Activated CD4-positive, alpha-beta T cell treated with anti-CD3 and anti-CD28 coated beads for 1 hour (primary cell): Measurements from ENCODE around the gene DTWD2.
"Not testable (repeated sequence)": the region's sequence is repeated elsewhere in the genome, so short reads cannot be mapped to it uniquely, and the experiment has no call there.

Source experiments
- DNase-seq: peaks from one replicate; pipeline ENCODE4 v3.0.0-alpha.2; 2020

The DTWD2 gene

DNA sequence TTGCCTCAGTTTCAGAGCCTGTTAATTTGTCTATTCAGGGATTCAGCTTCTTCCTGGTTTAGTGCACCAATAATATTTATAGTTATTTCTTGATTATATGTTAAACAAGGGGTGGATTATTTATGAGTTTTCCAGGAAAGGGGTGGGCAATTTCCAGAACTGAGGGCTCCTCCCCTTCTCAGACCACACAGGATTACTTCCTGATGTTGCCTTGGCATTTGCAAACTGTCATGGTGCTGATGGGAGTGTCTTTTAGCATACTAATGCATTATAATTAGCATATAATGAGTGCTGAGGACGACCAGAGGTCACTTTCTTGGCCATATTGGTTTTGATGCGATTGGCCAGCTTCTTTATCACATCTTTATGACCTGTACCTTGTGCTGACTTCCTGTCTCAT, 6.2 kb upstream of the DTWD2 start:
- DNase-seq: no peak

DNA sequence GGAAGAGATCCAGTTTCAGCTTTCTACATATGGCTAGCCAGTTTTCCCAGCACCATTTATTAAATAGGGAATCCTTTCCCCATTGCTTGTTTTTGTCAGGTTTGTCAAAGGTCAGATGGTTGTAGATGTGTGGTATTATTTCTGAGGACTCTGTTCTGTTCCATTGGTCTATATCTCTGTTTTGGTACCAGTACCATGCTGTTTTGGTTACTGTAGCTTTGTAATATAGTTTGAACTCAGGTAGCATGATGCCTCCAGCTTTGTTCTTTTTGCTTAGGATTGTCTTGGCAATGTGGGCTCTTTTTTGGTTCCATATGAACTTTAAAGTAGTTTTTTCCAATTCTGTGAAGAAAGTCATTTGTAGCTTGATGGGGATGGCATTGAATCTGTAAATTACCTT, 4.8 kb upstream of the DTWD2 start:
- not testable (repeated sequence) for DNase-seq

- not testable (repeated sequence) for DNase-seq
Observed at GRCh38 chr5:118992055-118992454, 3.7 kb upstream of the DTWD2 start.

- no peak for DNase-seq
Observed at GRCh38 chr5:118990582-118990981, 2.2 kb upstream of the DTWD2 start.

DNA sequence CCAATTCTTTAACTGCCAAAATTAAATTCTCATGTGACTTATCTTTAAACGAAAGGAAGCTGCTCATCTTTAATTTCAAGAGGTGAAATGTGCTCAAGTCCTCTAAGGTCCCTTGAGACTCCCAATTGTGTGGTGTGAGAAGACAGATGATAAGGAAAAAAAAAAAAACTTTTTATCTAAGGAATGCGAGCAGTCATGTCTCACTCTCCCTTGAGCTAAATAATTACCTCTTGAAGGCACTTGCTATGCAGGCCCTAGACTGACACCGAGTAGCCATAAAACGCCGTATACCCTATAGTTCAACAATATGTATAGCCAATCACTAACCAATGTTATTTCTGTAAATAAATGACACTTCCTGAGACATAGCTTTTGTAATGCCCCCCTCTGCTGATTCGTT, 1.5 kb upstream of the DTWD2 start:
- no peak for DNase-seq

GRCh38 chr5:118988866-118989180, 476 bp upstream of the DTWD2 start:
- DNase-seq: no peak

DNA sequence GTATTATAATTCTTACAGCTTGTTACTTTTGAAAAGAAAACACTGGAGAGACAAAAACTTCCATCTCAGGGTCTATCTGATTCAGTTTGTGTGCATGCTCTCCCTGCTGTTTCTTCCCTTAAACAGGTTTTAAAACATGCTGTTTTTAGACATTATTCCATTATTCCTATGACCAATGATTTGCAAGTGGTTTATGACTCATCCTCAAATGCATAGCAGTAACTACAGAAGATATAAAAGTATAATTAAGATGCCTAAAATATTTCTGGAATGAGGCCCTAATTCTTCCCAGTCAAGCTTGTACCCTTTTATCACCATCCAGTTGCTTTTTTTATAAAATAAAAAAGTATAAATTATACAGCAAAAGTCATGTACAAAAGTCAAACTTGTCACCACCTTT, 3.7 kb downstream of the DTWD2 start:
- no peak for DNase-seq

DNA sequence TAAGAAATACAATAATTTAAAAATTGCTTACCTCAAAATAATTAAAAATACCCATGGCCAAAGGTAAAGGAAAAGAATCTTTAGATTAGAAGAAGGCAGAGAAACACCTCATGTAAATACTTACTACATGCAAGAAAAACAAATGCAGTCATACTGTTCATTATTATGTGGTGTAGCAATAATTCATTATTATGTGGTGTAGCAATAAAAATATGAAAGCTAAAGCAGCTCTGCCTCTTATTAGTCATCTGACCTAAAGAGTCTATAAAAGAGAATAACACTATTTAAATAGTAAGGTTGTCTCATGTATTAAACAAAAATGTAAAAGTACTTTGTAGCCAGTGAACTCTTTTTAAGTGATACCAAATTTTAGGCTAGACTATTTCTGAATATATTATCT, 6.6 kb downstream of the DTWD2 start:
- no peak for DNase-seq

DNA sequence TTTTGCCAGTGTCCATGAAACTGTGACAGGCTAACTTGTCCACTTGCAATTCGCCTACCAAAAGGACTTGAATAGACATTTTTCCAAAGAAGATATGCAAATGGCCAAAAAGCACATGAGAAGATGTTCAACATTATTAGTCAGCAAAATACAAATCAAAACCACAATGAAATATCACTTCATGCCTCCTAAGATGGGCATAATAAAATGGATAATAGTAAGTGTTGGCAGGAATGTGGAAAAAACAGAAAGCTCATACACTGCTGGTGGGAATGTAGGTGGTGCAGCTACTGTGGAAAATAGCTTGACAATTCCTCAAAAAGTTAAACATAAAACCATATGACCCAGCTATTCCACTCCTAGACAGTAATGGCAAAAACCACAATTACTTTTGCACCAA, 7.9 kb downstream of the DTWD2 start:
- DNase-seq: no peak

DNA sequence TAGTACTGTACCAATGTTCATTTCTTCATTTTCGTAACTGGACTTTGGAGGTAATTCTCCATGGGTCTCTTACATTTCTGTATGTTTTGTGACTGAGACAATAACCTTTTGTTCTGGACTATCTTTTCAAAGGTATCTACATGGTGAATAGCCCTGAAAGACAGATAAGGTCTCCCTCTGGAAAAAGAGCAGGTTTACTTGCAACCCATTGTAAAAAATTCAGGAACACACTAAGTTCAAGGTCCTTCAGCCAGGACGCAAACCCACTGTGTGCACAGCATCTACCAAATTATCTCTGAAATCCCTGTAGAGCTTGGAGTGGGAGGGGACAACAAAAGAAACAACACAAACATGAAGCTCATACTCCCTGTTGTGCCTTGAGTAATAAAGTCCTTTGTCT, 8.3 kb downstream of the DTWD2 start:
- DNase-seq: no peak

GRCh38 chr5:118973779-118974445, 14.4 kb downstream of the DTWD2 start:
- not testable (repeated sequence) for DNase-seq

GRCh38 chr5:118968925-118969375, 19.4 kb downstream of the DTWD2 start:
- DNase-seq: no peak

DNA sequence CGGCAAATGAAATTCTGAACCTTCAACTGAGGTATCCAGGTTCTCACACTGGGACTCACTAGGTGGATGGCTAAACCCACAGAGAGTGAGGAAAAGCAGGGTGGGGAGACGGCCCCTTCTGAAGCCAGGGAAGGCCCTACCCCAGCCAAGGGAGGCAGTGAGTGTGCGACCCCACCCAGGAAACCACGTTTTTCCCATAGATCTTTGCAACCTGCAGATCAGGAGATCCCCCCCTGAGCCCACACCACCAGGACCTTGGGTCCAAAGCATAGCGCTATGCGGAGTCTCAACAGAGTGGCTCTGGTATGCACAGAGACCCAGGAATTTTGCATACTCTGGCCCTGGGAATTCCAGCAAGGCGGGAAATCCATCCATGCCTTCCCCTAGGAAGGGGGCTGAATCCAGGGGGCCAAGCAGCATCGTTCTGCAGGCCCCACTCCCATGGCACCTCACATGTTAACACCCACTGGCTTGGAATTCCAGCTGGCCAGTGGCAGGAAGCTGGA, 19.9 kb downstream of the DTWD2 start:
- DNase-seq: no peak

DNA sequence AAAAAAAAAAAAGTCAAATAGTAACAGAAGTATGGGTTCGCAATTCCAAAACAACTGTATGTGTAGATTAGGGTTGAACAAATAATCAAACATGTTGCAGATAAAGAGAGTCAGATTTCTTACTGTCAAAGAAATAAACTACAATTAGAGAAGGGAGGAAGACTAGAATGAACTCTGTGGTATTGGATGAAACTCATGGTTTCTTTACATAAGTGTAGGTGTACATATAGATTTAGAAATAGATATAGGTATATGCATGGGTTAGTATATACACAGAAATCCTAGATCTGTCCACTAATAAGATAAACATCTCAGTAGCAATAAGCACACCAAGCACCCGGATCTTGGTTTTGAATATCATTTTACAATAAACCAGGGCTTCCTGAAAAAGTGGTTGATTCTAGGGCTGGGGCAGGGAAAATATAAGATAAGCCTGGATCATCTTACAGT, 21.3 kb downstream of the DTWD2 start:
- DNase-seq: no peak

GRCh38 chr5:118965890-118966289, 22.5 kb downstream of the DTWD2 start:
- no peak for DNase-seq

- not testable (repeated sequence) for DNase-seq
Observed at GRCh38 chr5:118964970-118965369, 23.4 kb downstream of the DTWD2 start.

DNA sequence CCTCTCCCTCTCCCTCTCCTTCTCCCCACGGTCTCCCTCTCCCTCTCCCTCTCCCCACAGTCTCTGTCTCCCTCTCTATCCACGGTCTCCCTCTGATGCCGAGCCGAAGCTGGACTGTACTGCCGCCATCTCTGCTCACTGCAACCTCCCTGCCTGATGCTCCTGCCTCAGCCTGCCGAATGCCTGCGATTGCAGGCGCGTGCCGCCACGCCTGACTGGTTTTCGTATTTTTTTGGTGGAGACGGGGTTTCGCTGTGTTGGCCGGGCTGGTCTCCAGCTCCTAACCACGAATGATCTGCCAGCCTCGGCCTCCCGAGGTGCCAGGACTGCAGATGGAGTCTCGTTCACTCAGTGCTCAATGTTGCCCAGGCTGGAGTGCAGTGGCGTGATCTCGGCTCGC, 24.0 kb downstream of the DTWD2 start:
- DNase-seq: not testable (repeated sequence)

DNA sequence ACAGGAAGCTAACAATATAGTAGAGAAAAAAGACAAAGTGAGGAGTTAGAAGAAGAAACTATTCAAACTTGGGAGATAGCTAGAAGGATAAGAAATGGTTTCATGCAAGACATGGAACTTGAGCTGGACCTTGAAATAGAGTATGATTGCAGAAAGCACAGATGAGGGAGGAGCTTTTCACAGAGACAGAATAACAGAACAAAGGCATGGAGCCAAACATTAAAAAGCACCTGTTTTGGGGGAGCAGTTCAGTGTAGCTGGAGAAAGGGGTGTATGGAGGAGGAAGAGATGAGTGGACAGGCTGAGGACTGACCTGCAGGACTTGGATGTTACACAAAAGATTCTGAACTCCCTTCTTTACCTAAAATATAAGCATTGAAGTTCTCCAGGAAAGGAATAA, 25.2 kb downstream of the DTWD2 start:
- no peak for DNase-seq

- no peak for DNase-seq
Observed at GRCh38 chr5:118960557-118960956, 27.8 kb downstream of the DTWD2 start.

DNA sequence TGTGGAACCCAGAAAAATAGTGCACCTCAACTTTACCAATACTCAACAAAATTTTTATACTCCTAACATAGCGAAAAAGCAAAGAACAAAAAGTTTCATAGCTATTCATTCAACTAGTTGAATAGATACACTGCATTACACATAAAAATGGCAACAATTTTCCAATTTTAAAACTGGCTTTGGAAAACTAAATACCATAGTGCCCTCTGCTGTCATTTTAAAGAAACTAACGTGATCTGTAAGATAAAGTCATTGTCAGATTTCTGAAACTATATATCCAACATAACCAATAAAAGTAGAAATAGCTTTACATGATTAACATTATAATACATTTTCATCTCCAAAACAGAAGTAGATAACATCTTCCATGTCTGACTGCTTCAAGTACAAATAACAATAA, 31.6 kb downstream of the DTWD2 start:
- no peak for DNase-seq

- DNase-seq: no peak
Observed at GRCh38 chr5:118953652-118954005, 34.7 kb downstream of the DTWD2 start.

DNA sequence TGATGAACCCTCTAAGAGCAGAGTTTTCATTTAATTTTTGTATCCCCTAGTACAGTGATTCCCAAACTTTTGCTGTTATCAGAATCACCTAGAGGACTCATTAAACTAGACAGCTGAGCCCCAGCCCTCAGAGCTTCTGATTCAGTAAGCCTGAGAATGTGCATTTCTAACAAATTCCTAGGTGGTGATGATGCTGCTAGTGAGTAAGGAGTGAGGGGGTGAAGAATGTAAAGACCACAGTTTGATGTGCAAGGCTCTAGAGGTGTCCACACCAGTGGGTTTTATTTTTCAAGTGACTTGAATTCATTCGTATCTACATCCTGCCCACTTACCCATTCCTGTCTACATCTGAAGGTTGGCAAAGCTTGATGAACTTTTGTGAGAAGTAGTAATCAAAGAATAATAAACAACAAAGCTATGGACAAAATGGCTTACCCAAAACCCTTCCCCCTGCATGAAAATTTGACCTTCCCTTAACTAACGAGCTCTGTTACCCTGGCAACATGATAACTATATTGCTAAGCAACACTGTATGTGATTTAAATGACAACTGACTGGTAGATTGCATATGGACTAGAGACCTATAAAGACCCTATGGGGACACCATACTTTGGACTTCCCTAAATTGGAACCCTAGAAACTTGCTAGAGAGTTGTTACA, 35.2 kb downstream of the DTWD2 start:
- DNase-seq: no peak

DNA sequence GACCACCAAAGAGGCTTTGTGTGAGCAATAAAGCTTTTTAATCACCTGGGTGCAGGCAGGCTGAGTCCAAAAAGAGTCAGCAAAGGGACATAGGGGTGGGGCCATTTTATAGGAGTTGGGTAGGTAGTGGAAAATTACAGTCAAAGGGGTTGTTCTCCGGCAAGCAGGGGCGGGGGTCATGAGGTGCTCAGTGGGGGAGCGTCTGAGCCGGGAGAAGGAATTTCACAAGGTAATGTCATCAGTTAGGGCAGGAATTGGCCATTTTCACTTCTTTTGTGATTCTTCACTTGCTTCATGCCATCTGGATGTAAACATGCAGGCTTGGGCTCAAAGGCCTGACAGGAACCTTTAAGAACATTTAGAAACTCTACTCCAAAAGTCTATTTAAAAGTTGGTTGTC, 36.0 kb downstream of the DTWD2 start:
- DNase-seq: not testable (repeated sequence)

- DNase-seq: not testable (repeated sequence)
Observed at GRCh38 chr5:118950354-118950753, 38.0 kb downstream of the DTWD2 start.
